ENCODE data around the gene FGF5.

FGF5 gene

GRCh38 chr4:80340036-80340435 lies 73.6 kb downstream of the FGF5 start:
- no peak for DNase-seq (ENCODE audit: low read depth)

Data from HS-27A (cell line).